Measurements from ENCODE around the gene VIT.

- TF ChIP-seq EZH2 (IDR thresholded peaks at IDR 0.05; ENCODE audit: insufficient read depth, poor library complexity, severe bottlenecking) = no peak
- no peak for TF ChIP-seq EZH2phosphoT487 (IDR thresholded peaks at IDR 0.05; ENCODE audit: insufficient read depth, low read depth)
These were observed 106.4 kb downstream of the VIT start for GRCh38 chr2:36802952-36803351.

Data from GM23248 (cell line).